HEK293 (cell line): ENCODE measurements around the gene C2orf81.

Experiments used
- CTCF ChIA-PET: fragments of 350-600 bp; formaldehyde crosslinking; extraction: SDS; loops from one replicate; lab custom pipeline; 2021; ENCODE audit warnings: antibody characterized with exemption; lab: Yijun Ruan, JAX
- POLR2A ChIA-PET: fragments of 300-600 bp; formaldehyde crosslinking; extraction: SDS; loops from one replicate; lab custom pipeline; 2020; ENCODE audit warnings: antibody characterized with exemption, inconsistent platforms; lab: Yijun Ruan, JAX
- H3K27ac ChIP-seq: fragments of 200-500 bp; sonication (Bioruptor generic); 2 replicates; pipeline ENCODE4 v1.5.1; 2014; ENCODE audit warnings: low read depth, low read length, control low read depth, inconsistent platforms; ENCODE audit errors: extremely low read depth
- H3K36me3 ChIP-seq, 2 experiments: fragments of 200-500 bp in 1 of 2; sonication (Bioruptor generic) in 1 of 2; 1 replicate in 1 of 2; 2 replicates in 1 of 2; pipeline ENCODE4 v1.5.1; 2014 to 2017; ENCODE audit warnings: inconsistent platforms in 2 of 2, low read length in 2 of 2; ENCODE audit not compliant: control insufficient read depth in 2 of 2, insufficient read depth in 1 of 2
- H3K4me1 ChIP-seq: fragments of 200-500 bp; sonication (Bioruptor generic); 2 replicates; pipeline ENCODE4 v1.5.1; 2014; ENCODE audit warnings: mild to moderate bottlenecking, low read length, inconsistent platforms; ENCODE audit not compliant: control insufficient read depth, insufficient read depth
- H3K4me3 ChIP-seq: 2 replicates; pipeline ENCODE4 v1.5.1; 2011; ENCODE audit warnings: low read depth, mild to moderate bottlenecking, control low read depth, low read length, moderate library complexity
- H3K9me3 ChIP-seq: fragments of 200-500 bp; sonication (Bioruptor generic); 2 replicates; pipeline ENCODE4 v1.5.1; 2014; ENCODE audit warnings: low read depth, low read length, inconsistent platforms; ENCODE audit not compliant: control insufficient read depth, insufficient read depth
- CTCF ChIP-seq: fragments of 450-650 bp; formaldehyde crosslinking; IDR thresholded peaks from 2 replicates; pipeline ENCODE4 v1.5.1; 2016; ENCODE audit warnings: missing biosample characterization, missing genetic modification characterization
- HOXA7 ChIP-seq: sonication (generic); formaldehyde crosslinking; IDR thresholded peaks from 2 replicates; pipeline ENCODE4 v1.8.1; 2022; ENCODE audit warnings: missing genetic modification reagents, borderline replicate concordance
- KLF1 ChIP-seq: fragments of 450-650 bp; formaldehyde crosslinking; IDR thresholded peaks from 2 replicates; pipeline ENCODE4 v1.5.1; 2016; ENCODE audit warnings: missing biosample characterization, missing genetic modification characterization
- PRDM1 ChIP-seq: fragments of 450-650 bp; formaldehyde crosslinking; IDR thresholded peaks from 2 replicates; pipeline ENCODE4; 2016; ENCODE audit warnings: missing biosample characterization, missing genetic modification characterization
- SALL2 ChIP-seq: fragments of 450-650 bp; formaldehyde crosslinking; IDR thresholded peaks from 2 replicates; pipeline ENCODE4 v1.5.0; 2017; ENCODE audit warnings: missing biosample characterization, mild to moderate bottlenecking, missing genetic modification characterization, borderline replicate concordance
- SP2 ChIP-seq: fragments of 450-650 bp; formaldehyde crosslinking; IDR thresholded peaks from 2 replicates; pipeline ENCODE4 v1.5.1; 2016; ENCODE audit warnings: missing biosample characterization, missing genetic modification characterization
- ZBTB1 ChIP-seq: fragments of 450-650 bp; formaldehyde crosslinking; IDR thresholded peaks from 2 replicates; pipeline ENCODE4 v1.5.1; 2016; ENCODE audit warnings: missing biosample characterization, missing genetic modification characterization
- ZNF112 ChIP-seq: fragments of 450-650 bp; formaldehyde crosslinking; IDR thresholded peaks from 2 replicates; pipeline ENCODE4 v1.5.0; 2017; ENCODE audit warnings: missing biosample characterization, missing genetic modification characterization
- ZNF121 ChIP-seq: fragments of 450-650 bp; formaldehyde crosslinking; IDR thresholded peaks from 2 replicates; pipeline ENCODE4 v1.5.1; 2016; ENCODE audit warnings: missing biosample characterization, missing genetic modification characterization
- ZNF16 ChIP-seq: fragments of 450-650 bp; formaldehyde crosslinking; IDR thresholded peaks from 2 replicates; pipeline ENCODE4 v1.5.1; 2016; ENCODE audit warnings: low read depth, missing biosample characterization, missing genetic modification characterization
- ZNF19 ChIP-seq: fragments of 450-650 bp; formaldehyde crosslinking; IDR thresholded peaks from 2 replicates; pipeline ENCODE4; 2016; ENCODE audit warnings: missing biosample characterization, missing genetic modification characterization, low read depth
- ZNF221 ChIP-seq: fragments of 450-650 bp; formaldehyde crosslinking; IDR thresholded peaks from 2 replicates; pipeline ENCODE4 v1.5.1; 2017; ENCODE audit warnings: missing biosample characterization, missing genetic modification characterization, borderline replicate concordance
- ZNF311 ChIP-seq: fragments of 450-650 bp; formaldehyde crosslinking; IDR thresholded peaks from 2 replicates; pipeline ENCODE4 v1.5.1; 2017; ENCODE audit warnings: missing biosample characterization, missing genetic modification characterization, borderline replicate concordance
- ZNF585B ChIP-seq: fragments of 450-650 bp; formaldehyde crosslinking; IDR thresholded peaks from 2 replicates; pipeline ENCODE4 v1.5.1; 2016; ENCODE audit warnings: missing biosample characterization, missing genetic modification characterization
- ZNF596 ChIP-seq: fragments of 450-650 bp; IDR thresholded peaks from 2 replicates; pipeline ENCODE4 v1.5.0; 2018; ENCODE audit warnings: missing biosample characterization, mild to moderate bottlenecking, missing genetic modification characterization, moderate library complexity
- ZNF660 ChIP-seq: fragments of 450-650 bp; IDR thresholded peaks from 2 replicates; pipeline ENCODE4 v1.5.1; 2018; ENCODE audit warnings: missing biosample characterization, mild to moderate bottlenecking, missing genetic modification characterization
- ZNF747 ChIP-seq: fragments of 450-650 bp; formaldehyde crosslinking; IDR thresholded peaks from 2 replicates; pipeline ENCODE4 v1.5.1; 2016; ENCODE audit warnings: missing biosample characterization, missing genetic modification characterization
- TF ChIP-seq, protein P1 (sequence below): fragments of 450-650 bp; formaldehyde crosslinking; IDR thresholded peaks from 2 replicates; pipeline ENCODE4 v1.5.1; 2016; ENCODE audit warnings: missing biosample characterization, missing genetic modification characterization
- TF ChIP-seq, protein P2 (sequence below): fragments of 450-650 bp; formaldehyde crosslinking; IDR thresholded peaks from 2 replicates; pipeline ENCODE4 v1.5.1; 2016; ENCODE audit warnings: missing biosample characterization, missing genetic modification characterization, borderline replicate concordance
- TF ChIP-seq, protein P3 (sequence below): fragments of 450-650 bp; formaldehyde crosslinking; IDR thresholded peaks from 2 replicates; pipeline ENCODE4 v1.5.1; 2016; ENCODE audit warnings: missing biosample characterization, missing genetic modification characterization

The C2orf81 gene

GRCh38 chr2:74419345-74419744 lies 2.1 kb downstream of the C2orf81 start:
- Histone ChIP-seq H3K4me3 (no peak overlapping the region), H3K4me1 (no peaks in the 10 kb centered on the region; the same call in 1 of the 2 replicates), H3K27ac (no peak overlapping the region), H3K9me3 (no peaks in the 10 kb centered on the region), H3K36me3 (peaks cover 4 to 7% of the 10 kb centered on the region in 2 experiments; a peak in 2 of 3 replicates)
- ChIA-PET CTCF (interaction anchor here (1.5 kb wide), 1 partner anchor 19 kb away, joined by 5 read pairs; no protein-coding TSS in a partner anchor), POLR2A (no interaction called here)
- TF ChIP-seq, protein P1, sequence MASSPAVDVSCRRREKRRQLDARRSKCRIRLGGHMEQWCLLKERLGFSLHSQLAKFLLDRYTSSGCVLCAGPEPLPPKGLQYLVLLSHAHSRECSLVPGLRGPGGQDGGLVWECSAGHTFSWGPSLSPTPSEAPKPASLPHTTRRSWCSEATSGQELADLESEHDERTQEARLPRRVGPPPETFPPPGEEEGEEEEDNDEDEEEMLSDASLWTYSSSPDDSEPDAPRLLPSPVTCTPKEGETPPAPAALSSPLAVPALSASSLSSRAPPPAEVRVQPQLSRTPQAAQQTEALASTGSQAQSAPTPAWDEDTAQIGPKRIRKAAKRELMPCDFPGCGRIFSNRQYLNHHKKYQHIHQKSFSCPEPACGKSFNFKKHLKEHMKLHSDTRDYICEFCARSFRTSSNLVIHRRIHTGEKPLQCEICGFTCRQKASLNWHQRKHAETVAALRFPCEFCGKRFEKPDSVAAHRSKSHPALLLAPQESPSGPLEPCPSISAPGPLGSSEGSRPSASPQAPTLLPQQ (tag by site-specific recombination) = no peak
- no peak for TF ChIP-seq ZBTB1 (tag by site-specific recombination)
- no peak for TF ChIP-seq ZNF19 (tag by site-specific recombination)
- TF ChIP-seq HOXA7 = no peak
- no peak for TF ChIP-seq SP2 (tag by site-specific recombination)
- TF ChIP-seq ZNF112 (tag by site-specific recombination) = no peak
- no peak for TF ChIP-seq ZNF585B (tag by site-specific recombination)
- no peak for TF ChIP-seq ZNF221 (tag by site-specific recombination)
- TF ChIP-seq ZNF747 (tag by site-specific recombination) = no peak
- no peak for TF ChIP-seq ZNF660 (tag by site-specific recombination)
- TF ChIP-seq CTCF (tag by site-specific recombination) = no peak
- no peak for TF ChIP-seq PRDM1 (tag by site-specific recombination)
- no peak for TF ChIP-seq SALL2
- TF ChIP-seq ZNF596 (tag by site-specific recombination) = no peak
- no peak for TF ChIP-seq ZNF311 (tag by site-specific recombination)
- TF ChIP-seq, protein P2, sequence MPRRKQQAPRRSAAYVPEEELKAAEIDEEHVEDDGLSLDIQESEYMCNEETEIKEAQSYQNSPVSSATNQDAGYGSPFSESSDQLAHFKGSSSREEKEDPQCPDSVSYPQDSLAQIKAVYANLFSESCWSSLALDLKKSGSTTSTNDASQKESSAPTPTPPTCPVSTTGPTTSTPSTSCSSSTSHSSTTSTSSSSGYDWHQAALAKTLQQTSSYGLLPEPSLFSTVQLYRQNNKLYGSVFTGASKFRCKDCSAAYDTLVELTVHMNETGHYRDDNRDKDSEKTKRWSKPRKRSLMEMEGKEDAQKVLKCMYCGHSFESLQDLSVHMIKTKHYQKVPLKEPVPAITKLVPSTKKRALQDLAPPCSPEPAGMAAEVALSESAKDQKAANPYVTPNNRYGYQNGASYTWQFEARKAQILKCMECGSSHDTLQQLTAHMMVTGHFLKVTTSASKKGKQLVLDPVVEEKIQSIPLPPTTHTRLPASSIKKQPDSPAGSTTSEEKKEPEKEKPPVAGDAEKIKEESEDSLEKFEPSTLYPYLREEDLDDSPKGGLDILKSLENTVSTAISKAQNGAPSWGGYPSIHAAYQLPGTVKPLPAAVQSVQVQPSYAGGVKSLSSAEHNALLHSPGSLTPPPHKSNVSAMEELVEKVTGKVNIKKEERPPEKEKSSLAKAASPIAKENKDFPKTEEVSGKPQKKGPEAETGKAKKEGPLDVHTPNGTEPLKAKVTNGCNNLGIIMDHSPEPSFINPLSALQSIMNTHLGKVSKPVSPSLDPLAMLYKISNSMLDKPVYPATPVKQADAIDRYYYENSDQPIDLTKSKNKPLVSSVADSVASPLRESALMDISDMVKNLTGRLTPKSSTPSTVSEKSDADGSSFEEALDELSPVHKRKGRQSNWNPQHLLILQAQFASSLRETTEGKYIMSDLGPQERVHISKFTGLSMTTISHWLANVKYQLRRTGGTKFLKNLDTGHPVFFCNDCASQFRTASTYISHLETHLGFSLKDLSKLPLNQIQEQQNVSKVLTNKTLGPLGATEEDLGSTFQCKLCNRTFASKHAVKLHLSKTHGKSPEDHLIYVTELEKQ = no peak
- no peak for TF ChIP-seq ZNF121
- TF ChIP-seq, protein P3, sequence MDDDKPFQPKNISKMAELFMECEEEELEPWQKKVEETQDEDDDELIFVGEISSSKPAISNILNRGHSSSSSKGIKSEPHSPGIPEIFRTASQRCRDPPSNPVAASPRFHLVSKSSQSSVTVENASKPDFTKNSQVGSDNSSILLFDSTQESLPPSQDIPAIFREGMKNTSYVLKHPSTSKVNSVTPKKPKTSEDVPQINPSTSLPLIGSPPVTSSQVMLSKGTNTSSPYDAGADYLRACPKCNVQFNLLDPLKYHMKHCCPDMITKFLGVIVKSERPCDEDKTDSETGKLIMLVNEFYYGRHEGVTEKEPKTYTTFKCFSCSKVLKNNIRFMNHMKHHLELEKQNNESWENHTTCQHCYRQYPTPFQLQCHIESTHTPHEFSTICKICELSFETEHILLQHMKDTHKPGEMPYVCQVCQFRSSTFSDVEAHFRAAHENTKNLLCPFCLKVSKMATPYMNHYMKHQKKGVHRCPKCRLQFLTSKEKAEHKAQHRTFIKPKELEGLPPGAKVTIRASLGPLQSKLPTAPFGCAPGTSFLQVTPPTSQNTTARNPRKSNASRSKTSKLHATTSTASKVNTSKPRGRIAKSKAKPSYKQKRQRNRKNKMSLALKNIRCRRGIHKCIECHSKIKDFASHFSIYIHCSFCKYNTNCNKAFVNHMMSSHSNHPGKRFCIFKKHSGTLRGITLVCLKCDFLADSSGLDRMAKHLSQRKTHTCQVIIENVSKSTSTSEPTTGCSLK = no peak
- no peak for TF ChIP-seq KLF1
- TF ChIP-seq ZNF16 (tag by site-specific recombination) = no peak
